GM12891 (cell line): ENCODE measurements around the gene PLEKHA5.
"Not testable (repeated sequence)": the region's sequence is repeated elsewhere in the genome, so short reads cannot be mapped to it uniquely, and the experiment has no call there.

Experiments
- DNase-seq: peaks from one replicate; pipeline ENCODE4 v3.0.0; 2011; ENCODE audit warnings: low spot score; ENCODE audit not compliant: insufficient read length
- FAIRE-seq: peaks from 2 replicates; lab custom pipeline; 2011; peaks lifted over from hg19 to GRCh38; lab: Jason Lieb, UNC
- PAX5 ChIP-seq: IDR thresholded peaks from 2 replicates; pipeline ENCODE4 v1.6.1; 2011; ENCODE audit warnings: low read length, moderate library complexity, mild to moderate bottlenecking; ENCODE audit not compliant: insufficient read depth, severe bottlenecking
- POLR2A ChIP-seq: IDR thresholded peaks from 2 replicates; pipeline ENCODE4 v1.6.1; 2011; ENCODE audit warnings: low read depth, low read length, control low read depth
- POLR2AphosphoS5 ChIP-seq: IDR thresholded peaks from 2 replicates; pipeline ENCODE4 v1.6.1; 2011; ENCODE audit warnings: low read depth, low read length, control low read depth
- POU2F2 ChIP-seq: IDR thresholded peaks from 2 replicates; pipeline ENCODE4 v1.6.1; 2011; ENCODE audit warnings: low read depth, mild to moderate bottlenecking, control low read depth, low read length, moderate library complexity
- SPI1 ChIP-seq: IDR thresholded peaks from 2 replicates; pipeline ENCODE4 v1.6.1; 2011; ENCODE audit warnings: low read depth, low read length, control low read depth
- TAF1 ChIP-seq: IDR thresholded peaks from 2 replicates; pipeline ENCODE4 v1.6.1; 2011; ENCODE audit warnings: low read depth, low read length, control low read depth

Gene PLEKHA5

DNA sequence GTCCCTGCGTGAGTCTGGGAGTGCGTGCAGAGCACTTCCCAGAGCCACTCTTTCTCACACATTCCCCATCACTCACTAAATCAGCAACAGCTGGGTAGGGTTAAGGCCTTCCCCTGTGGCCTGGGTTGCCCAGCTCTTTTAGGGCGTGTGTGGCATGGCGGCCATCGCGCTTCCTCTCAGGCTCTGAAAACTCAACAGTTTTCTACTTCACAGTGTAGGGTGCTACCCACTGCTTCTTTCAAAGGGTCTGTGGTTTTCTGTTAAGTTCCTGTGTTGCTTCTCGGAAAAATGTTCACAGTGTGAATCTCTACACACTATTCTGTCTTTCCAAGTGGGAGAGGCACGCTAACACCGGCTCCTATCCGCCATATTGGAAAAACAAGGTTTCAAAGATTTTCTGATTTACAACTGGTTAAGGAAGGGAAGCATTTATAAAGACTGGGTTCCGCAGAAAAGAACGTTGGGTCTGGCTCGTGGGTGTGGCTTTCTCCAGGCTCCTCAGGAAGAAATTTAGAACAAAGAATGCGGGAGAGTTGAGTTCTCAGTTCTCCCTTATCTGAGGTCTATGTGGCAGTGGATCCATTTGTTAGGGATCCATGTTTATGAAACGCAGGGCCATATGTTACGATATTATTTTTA, 274.8 kb downstream of the PLEKHA5 start:
- no peak for DNase-seq
- TF ChIP-seq POLR2A (no peak), POU2F2 (no peak), TAF1 (no peak), SPI1 (no peak), PAX5 (no peak), POLR2AphosphoS5 (no peak)
- no peak for FAIRE-seq

- DNase-seq: no peak
- no peak for FAIRE-seq
- TF ChIP-seq TAF1 (no peak), PAX5 (no peak), POLR2A (no peak), POLR2AphosphoS5 (no peak), SPI1 (no peak), POU2F2 (no peak)
Measured at GRCh38 chr12:19409376-19409775, 279.8 kb downstream of the PLEKHA5 start.

GRCh38 chr12:19410211-19410610, 280.7 kb downstream of the PLEKHA5 start:
- TF ChIP-seq POLR2AphosphoS5 (no peak), PAX5 (no peak), TAF1 (no peak), SPI1 (no peak), POU2F2 (no peak), POLR2A (no peak)
- FAIRE-seq: no peak
- DNase-seq: no peak

DNA sequence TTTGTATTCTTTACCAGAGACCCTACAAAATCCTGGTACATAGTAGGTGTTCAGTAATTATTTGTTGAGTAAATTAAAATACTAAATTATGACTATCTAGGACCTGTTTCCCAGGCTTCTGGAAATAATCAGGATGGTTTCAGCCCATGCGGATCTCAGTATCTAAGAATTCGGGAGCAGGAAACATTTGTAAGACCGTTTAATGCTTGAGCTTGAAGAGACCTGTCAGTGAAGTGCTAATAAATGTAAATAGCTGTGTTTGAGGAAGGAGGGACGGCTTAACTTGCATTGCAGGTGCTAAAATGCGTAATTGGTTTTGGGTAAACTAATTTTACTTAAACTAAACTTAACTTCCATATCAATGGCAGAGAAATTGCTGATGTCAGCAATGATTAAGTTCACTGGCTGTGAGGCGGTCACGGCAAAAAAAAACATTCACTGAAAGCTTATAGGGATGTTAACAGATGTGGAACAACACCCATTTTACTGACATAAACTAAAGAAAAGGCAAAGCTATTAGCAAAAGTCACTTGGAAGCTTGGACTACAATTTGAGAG, 281.2 kb downstream of the PLEKHA5 start:
- no peak for DNase-seq
- FAIRE-seq: no peak

DNA sequence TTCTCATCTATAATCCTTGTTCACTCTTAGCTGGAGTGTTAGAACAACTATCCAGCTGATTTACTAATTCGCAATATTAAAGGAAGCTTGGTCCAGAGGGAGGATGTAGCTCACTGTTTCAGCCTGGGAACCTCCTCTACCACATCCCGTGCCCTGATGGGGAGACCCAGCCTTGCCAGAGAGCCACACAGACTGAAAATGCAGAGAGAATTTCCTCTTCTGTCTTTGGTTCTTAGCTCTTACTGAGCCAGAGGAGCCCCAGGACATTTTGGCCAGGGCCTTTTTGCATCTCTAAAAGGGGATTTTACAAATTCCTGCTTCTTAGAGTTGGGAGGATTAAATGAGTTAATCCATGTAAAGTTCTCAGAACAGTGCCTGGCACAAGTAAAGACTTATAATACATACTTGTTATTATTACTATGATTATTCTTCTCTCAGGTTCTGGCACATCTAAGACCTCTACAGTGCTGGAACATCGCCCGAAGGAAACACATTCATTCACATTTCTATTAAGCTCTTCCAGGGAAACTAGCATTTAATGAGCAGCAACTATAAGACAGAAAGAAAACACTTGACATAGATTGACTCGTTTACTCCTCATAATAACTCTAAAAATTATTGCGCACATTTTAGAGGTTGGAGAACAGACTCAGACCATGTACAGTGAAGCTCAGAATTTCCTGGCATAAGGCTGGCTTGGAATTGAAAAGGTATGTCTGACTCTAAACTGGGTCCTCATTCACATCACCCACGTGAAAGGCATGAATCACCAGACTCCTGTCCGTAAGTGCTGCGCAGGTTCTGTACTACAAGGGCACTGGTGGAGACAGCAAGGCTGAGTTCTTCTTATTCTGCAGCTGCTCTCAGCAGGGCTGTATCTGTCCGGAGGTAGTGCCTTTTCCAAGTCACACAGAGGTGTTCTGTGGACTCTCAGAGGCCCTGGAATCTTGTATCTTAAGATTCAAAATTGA, 282.0 kb downstream of the PLEKHA5 start:
- no peak for FAIRE-seq
- no peak for DNase-seq
- TF ChIP-seq TAF1 (no peak), PAX5 (no peak), POLR2A (no peak), POU2F2 (no peak), POLR2AphosphoS5 (no peak), SPI1 (no peak)

More for the DNA sequence above, 281.2 kb downstream of the PLEKHA5 start:
- no peak for TF ChIP-seq TAF1
- no peak for TF ChIP-seq POU2F2
- TF ChIP-seq POLR2A: no peak
- TF ChIP-seq SPI1: no peak
- TF ChIP-seq PAX5: no peak
- TF ChIP-seq POLR2AphosphoS5: no peak

GRCh38 chr12:19412844-19413243, 283.3 kb downstream of the PLEKHA5 start:
- TF ChIP-seq SPI1 (no peak), POLR2AphosphoS5 (no peak), POU2F2 (no peak), PAX5 (no peak)
- DNase-seq (no peak), FAIRE-seq (no peak)

GRCh38 chr12:19413582-19413981, 284.0 kb downstream of the PLEKHA5 start:
- not testable (repeated sequence) for DNase-seq, FAIRE-seq

- TF ChIP-seq TAF1 (no peak), POLR2AphosphoS5 (no peak), POLR2A (no peak), PAX5 (no peak), POU2F2 (no peak), SPI1 (no peak)
- DNase-seq (no peak), FAIRE-seq (no peak)
Measured at GRCh38 chr12:19415563-19415962, 286.0 kb downstream of the PLEKHA5 start.

DNA sequence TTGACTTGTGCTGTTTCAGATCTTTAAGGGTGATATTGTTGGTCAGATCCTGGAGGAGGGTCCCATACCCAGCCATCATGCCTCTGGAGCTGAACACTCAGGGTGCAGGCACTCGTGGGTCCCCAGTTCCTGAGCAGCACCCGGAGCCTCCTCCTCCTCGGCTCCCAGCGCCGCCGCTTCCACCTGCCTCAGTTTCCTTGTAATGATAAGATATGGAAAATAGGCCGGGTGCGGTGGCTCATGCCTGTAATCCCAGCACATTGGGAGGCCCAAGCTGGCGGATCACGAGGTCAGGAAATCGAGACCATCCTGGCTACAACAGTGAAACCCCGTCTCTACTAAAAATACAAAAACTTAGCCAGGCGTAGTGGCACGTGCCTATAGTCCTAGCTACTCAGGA, 289.6 kb downstream of the PLEKHA5 start:
- FAIRE-seq: no peak
- TF ChIP-seq POU2F2: no peak
- no peak for TF ChIP-seq POLR2A
- TF ChIP-seq POLR2AphosphoS5: no peak
- no peak for TF ChIP-seq SPI1
- TF ChIP-seq TAF1: no peak
- no peak for TF ChIP-seq PAX5
- no peak for DNase-seq
